Hematopoietic multipotent progenitor cell treated with erythropoietin and hydrocortisone succinate and interleukin-3 and kit ligand, for 17 days (in vitro differentiated cells): ENCODE data around the gene TMEM245.

ENCODE experiments used
- DNase-seq: peaks from one replicate; pipeline ENCODE4 v3.0.0-alpha.2; 2015; ENCODE audit warnings: low spot score

TMEM245 gene

DNA sequence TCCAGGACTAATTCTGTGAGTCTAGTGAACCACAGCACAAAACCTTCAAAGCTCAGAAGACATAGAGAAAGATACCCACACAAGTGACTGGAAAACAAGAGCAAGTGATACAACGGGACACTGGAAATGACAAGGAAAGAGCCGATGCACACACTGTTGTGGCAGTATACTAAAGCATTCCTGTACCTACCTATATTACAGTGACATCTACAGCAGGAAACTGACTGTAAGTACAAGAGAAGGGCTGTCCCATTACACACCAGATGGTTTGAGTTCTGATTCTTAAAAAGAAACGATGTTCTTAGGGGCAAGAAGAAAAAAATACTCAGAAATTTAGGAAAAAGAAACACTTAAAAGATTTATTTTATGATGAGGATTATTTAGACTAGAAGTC is 18.5 kb downstream of the TMEM245 start:
- no peak for DNase-seq

DNA sequence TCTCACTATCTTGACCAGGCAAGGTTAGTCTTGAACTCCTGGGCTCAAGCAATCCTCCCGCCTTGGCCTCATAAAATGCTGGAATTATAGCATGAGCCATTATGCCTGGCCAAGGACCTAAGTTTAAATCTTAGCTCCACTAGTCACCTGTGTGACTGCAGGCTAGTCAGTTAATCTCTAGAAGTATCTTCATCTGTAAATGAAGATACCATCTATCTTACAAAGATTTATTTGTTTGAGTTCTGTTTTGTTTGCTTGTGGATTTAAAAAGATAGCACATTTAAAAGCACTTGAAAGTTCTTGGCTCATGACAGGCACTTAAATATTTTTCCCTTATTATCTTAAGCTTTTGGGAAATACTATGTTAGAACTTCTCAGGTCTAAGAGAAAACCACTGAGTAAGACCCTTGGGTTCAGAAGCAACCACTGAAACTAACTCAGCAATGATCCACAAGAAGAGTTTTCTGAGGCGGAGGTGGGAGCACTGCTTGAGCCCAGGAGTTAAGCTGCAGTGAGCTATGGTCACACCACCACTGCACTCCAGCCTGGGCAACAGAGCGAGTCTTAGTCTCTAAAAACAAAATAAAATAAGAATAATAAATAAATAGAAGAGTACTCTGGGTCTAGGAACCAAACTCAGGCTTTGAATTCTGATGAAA is 19.1 kb downstream of the TMEM245 start:
- no peak for DNase-seq

DNA sequence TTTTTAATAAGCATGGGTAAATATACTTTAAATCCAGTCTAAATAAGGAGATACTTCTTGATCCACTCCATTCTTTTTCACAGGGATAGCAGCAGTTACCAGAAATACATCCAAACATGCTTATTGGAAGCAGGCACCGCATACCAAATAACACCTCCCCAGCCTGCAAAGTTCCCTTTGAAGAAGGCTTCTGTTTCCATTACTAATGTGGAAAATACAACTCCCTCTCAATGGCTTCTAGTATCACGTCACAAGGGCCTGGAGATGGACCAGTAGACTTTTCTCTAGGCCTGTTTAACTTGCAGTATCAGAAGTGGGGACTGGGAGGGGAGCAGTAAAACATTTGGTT is 20.8 kb downstream of the TMEM245 start:
- DNase-seq: no peak

DNA sequence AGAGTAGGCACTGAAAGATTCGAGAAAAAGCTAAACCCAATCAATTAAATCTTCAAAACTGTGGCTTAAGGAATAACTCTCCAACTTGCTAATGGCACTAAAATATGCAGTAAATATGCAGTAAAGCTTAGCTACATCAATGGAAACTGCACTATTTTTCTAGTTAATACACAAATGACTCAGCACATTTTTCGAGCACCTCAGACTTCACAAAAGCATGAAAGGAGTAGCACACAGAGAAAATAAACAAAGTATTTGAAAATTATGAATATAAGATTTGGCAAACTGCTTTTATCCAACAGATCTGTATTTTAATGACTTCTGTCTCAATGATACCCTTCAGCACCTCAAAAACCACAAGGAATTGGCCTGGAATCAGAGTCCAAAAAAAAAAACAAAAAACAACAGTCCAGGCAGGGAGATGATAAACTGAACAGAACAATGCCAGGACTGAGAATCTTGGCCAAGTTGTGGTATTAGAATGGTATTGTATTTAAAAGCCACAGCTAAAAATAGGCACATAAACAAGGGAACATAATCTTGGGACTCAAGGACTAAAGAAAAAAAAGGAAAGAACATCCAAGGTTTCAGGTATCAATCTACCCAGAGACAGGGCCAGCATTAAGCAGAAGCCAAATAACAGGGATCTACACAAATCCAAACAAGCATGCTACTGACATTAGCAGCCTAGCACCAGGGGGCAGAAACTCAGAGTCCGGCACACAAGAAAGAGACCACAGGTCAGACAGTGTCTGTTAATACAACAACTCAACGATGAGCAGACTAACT is 21.4 kb downstream of the TMEM245 start:
- peak; percentile 83 for DNase-seq

DNA sequence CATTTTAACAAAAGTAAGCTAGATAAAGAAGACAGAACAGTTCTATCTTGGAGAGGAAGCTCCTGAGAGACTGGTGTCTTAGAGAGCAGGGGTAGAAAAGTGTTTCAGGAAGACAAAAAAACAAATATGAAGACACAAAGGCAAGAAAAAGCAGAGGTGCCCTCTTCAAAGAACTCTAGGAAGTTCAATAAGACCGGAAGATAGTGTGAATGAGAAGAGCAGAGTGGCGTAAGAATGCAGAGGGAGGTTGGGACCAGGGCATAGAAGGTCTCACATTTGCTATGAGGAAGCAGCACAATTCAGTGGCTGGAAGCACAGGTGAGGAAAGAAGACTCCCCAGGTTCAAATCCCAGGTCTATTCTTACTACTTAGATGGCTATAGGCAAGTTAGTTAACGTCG is 22.6 kb downstream of the TMEM245 start:
- no peak for DNase-seq

DNA sequence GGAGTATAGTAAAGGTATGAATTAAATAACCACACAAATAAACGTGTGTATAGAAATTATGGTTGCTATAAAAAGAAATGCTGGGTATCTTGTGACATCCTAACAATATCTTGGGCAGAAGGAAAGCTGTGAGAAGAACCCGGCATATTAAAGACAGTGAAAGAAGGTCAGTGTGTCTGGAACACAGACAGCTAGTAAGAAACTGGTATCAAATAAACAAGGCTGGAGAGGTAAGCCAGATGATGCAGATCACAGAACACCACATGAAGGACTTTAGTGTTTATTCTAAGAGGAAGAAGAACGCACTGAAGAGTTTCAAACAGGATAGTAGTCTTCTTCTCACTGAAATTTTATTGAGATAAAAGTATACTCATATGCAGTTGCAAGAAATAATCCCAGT is 24.4 kb downstream of the TMEM245 start:
- no peak for DNase-seq

DNA sequence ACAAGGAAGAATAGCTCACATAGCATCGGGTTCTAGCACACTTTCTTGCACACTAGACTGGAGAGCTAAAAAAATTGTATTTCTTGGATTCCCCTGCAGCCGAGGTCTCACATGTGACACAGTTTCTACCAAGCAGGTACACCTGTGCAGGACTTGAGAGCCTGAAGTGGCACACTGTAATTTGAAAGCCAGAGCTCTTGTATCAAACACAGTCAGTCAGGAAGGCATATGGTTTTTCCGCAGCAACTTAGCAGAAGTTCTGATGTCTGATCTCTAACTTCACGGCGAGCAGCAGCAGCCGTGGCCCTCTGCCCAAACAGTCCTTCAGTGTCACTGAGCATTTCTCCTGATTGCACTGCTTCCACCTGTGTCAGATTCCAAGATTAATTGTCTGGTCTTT is 25.5 kb downstream of the TMEM245 start:
- DNase-seq: no peak

DNA sequence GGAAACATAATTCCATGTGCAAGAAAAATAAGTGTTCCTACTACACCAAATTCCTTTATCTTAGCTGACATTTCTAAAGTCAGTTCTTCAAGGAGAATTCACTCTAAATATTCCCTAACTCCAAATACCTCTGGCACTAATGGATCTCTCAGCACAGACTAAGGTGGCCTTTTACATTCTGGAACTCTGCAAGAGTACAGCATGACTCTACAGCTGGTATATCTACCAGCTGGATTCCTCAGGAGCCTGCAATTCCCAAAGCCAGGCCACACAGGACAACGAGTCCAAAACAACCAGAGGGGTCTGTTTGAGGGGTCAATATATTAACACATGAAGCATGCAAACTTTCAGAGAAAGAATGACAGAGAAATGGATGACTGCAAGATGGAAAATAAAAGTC is 27.2 kb downstream of the TMEM245 start:
- DNase-seq: no peak

DNA sequence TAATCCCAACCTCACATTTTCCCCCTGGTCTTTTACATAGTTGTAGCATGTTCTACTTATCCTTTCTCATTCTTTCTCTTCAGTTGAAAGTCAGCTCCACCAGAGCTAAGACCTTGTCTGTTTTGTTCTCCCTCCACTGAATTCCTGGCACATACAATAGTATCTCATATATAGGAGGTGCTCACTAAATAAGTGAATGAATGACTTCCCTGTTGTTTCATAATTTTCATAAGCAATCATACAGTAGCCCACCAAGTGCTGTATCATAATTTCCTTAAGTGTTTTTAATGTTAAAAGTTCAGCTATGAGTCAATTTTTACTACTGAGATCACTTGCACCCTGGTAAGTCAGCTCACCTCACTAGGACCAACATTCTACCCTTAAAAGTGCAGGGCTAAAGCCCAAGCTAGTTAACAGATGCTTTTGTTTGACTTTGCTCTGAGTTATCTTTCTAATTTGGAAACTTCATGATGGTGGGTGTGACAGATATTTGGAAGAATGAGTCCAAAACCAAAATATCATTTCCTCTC is 27.6 kb downstream of the TMEM245 start:
- DNase-seq: no peak

DNA sequence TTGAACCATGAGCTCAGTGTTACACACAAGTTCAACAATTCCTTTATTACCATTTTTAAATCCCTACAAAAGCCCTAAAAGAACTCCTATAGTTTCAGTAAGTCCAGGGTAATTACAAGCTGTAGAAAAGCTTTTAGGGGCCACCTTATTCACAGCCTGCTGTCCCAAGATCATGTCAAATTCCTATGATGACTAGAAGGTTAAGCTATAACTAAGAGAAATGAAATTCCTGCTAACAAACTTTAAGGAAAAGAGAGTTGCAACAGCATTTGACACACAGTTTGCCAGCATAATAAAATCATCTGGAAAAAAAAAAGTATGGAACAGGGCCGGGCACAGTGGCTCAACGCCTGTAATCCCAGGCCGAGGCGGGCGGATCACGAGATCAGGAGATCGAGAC is 31.5 kb downstream of the TMEM245 start:
- DNase-seq: no peak

DNA sequence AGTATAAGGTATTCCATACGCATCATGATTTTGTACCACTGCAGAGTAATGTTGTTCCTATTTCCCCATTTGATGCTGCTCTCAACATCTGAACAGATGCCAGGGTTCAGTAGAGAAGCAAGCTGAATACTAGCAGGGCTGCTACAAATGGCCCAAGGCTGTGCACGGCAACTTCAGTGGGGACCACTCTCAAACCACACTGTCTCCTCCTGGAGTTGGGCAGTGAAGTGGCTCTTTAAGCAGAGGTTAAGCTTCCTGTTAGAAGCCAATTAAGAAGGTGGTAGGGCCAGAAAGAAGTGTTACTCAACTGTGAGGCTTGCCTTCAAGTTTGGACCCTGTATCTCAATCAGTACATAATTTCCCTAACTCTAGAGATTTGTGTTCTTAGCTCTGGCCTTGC is 32.0 kb downstream of the TMEM245 start:
- DNase-seq: no peak

DNA sequence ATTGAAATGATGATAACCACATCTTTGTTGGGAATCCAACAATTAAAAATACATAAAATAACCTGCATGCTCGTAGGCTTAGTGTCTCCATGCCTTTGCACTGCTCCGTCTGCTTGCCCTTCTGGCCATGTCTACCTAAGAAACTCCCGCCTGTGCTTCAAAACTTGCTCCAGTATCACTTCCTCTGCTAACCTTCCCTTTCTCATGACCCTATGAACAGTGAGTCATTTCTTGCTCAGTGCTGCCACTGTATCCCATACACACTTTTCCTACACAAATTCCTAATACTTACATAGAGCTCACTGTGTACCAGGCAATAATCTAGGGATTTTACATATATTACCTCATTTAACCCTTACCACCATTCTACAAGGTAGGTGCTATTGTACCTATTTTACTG is 33.5 kb downstream of the TMEM245 start:
- DNase-seq: no peak

DNA sequence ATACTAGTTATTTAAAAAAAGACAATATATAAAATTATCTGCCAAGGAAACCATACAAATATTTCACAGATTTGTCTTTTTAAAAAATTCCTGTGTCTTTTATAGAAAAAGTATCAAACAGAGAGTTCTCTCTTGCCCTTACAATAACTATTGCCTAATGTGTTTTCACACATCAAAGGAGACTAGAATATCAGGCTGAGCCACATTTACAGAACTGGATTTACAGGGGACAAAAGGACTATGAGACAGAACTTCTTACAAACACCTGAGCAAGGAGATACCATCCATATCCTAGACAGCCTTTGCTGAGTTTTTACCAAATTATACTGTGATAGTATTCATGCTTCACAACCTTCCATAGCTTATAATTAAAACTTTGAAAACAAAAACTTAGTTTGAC is 34.2 kb downstream of the TMEM245 start:
- DNase-seq: no peak

DNA sequence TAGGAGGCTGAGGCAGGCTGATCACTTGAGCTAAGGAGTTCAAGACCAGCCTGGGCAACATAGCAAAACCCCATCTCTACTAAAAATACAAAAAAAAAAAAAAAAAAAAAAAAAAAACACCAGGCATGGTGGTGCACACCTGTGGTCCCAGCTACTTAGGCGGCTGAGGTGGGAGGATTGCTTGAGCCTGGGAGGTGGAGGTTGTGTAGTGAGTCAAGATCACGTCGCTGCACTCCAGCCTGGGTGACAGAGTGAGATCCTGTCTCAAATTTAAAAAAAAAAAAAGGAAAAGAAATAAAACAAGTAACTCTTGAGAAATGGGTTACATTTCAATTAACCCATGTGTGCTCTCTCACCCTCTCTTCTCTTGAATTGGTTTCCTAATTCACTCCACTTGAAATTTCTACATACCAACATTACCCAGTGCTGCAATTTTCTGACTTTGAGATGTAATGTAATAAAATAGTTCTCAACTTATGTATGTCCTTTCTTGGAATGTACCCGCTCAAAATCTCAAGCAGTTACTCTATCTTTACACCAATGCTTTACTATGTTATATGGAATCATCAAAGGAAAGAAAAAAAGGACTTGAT is 35.8 kb downstream of the TMEM245 start:
- no peak for DNase-seq

DNA sequence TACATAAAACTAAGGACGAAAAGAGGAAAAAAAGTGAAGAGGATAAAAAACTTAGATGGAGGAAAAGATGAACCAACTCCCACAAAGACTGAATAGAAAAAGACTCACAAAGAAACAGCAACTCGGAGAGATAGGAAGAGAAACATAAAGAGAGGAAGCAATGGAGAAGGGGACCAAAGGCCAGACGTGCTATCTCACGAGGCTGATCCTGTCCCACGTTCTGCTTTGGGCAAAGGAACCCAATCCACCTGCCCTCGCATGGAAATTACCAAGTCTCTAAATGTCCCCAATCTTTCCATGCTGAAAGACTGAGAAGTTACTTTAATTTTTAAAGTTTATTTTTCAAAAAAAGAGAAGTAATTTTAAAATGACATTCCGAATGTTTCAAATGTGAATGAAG is 36.6 kb downstream of the TMEM245 start:
- no peak for DNase-seq

DNA sequence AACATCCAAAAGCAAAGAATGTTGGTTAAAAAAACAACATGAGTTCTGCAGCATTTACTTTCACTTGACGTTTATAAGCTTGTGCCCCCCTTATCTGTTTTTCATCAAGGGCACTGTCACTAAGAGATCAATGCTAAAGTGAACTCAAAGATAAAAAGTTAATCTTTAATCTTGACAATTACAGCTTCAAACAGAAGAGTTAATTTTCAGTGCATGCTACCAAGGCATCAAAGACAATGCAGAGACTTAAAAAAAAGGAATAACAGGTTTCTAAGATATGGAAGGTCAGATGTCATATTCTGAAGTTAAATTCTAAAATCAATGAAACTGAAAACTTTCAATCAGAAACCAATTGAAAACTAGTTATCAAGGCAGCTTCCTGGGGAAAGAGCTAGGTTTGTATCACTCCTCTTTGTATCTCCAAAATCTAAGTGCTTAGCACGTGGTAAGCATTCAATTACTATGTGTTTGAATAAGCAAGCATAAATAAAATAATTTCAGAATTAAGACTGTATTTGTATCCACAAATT is 37.6 kb downstream of the TMEM245 start:
- no peak for DNase-seq

DNA sequence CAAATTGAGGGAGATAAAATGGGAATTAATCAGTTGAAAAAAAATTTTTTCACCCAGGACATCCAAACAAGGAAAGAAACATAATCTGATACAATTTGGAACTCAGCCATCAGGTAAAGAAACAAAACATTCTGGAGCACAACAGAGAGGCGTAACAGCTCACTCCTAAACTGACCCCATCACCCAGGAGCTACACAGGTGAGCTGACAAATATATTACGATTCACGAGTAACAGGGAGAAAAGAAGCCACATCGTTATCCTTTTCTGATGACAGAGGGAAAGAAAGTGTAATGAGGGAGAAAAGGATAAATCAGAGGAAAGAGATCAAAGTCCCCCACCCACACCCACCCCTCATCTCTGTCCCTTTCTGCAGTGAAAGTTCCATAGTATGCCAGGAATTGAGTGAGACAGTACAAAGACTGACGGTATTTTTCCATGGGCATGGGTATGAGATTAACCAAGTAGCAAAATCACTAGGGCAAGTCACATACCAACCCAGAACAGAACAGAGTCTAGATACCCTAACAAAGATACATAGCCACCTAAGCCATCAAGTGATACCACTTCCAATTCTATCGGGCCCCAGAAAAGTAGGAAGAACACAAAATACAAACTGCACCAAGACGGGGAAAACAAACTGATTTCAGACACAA is 45.4 kb downstream of the TMEM245 start:
- DNase-seq: no peak

DNA sequence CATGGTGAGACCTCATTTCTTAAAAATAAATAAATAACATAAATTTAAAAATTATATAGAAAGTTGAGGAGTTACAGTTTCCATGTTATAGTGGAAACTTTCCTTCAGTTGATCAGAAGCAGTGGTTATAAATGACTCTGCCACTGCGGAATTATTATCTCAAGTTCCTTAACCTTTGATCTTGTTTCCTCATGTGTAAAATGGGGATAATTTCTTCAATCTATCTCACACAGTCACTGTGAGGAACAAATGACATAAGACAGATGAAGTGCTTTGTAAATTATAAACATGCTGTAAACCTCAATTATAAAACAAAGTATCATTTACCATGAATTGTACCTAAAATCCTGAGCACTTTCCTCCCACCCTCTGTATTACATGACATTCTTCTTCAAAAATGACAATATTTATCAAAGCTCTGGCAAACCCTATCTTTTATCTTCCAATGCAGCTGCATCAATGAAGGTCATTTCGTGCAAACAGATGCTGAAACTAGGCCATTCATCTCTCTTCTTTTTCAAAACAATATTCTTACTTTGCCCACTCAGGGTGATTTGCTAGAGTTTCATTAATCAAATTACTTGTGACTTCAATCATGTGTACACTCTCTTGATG is 46.8 kb downstream of the TMEM245 start:
- no peak for DNase-seq

DNA sequence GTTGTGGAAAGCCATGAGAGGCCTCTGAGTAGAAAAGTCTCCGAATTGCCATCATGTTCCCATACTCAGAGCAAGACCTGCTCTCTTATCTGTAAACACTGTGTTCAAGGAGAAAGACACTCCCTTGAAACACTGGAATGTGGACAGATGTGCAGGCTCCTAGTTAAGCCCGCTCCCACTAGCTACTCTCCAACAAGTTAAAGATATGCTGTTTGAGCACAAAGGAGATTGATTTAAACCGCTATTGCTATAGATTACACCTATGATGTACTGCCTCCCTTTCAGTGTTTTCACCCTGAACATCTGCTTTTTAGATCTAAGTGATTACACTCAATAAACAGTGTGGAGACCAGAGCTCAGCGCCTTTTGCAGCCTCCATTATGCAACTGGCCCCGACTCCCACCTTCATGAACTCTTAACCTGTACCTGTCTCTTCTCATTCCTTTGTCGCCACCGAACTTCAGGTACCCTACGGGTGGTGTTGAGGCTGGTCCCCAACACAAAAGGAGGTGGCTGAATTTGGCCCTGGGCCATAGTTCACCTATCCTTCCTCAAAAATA is 47.5 kb downstream of the TMEM245 start:
- DNase-seq: no peak

DNA sequence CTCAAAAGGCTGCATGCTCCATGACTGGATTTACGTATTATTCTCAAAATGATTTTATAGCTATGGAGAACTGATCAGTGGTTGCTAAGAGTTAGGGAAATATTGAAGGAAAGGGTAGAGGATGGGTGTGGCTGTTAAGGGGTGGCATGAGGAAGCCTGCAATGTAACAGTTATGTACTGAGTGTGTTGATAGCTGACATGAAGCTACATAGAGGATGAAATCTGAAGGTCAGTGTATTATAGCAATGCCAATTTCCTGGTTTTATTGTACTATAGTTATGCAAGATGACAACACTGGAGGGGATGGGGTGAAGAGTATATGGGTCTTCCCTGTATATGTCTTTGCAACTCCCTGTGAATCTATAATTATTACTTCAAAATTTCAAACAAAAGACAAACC is 51.0 kb downstream of the TMEM245 start:
- no peak for DNase-seq

DNA sequence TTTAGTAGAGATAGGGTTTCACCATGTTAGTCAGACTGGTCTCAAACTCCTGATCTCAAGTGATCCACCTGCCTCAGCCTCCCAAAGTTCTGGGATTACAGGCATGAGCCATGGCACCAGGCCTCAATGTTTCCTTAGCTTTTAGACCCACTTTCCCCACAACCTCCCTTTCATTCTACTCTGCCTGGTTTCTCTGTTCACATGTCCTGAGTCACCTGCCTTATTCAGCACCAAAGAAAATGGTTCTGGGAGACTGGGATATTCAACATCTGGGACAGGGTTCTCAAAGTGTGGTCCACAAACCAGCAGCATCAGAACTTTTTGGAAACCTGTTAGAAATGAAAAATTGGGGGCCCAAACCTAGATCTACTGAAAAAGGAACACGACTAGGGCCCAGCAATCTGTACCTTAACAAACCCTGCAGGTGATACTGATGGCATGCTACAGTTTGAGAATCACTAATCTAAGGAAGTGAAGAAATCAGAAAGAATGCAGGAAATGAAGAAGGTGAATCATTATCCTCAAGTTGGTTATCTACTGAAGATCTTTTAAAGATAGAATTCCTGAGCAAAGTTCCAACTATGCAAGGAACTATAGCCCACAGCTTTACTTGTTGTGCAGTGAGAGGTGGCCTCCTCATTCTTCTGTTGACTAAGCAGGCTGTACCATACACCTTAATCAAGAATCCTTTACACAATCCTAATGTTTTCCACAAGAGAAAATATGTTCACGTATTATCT is 54.6 kb downstream of the TMEM245 start:
- no peak for DNase-seq
